HS-27A (cell line): Measurements from ENCODE around the gene PFKM.

Source experiments
- DNase-seq: peaks from one replicate; pipeline ENCODE4 v3.0.0-alpha.2; 2012; ENCODE audit warnings: low read depth, missing footprints

PFKM gene

GRCh38 chr12:48157018-48157888 is 38.1 kb downstream of the PFKM start, which contains the start of gene ASB8:
ASB8 (minus strand) TSS chr12:48157515; CDS start chr12:48153496, 4,019 bp downstream.
- DNase-seq, result peak; percentile 94

- no peak for DNase-seq
Measured at GRCh38 chr12:48157889-48158370, 38.8 kb downstream of the PFKM start.

GRCh38 chr12:48160046-48160445 is 40.9 kb downstream of the PFKM start:
- DNase-seq, result no peak

- no peak for DNase-seq
Measured at GRCh38 chr12:48160807-48161206, 41.6 kb downstream of the PFKM start.

GRCh38 chr12:48163150-48163747 is 44.1 kb downstream of the PFKM start:
- DNase-seq, result no peak

GRCh38 chr12:48164451-48164850 is 45.3 kb downstream of the PFKM start:
- DNase-seq, result no peak

- no peak for DNase-seq
Measured at GRCh38 chr12:48165089-48165981, 46.2 kb downstream of the PFKM start.

GRCh38 chr12:48169011-48169410 is 49.8 kb downstream of the PFKM start:
- no peak for DNase-seq

- DNase-seq, result no peak
Measured at GRCh38 chr12:48175613-48176416, 56.7 kb downstream of the PFKM start.

GRCh38 chr12:48176417-48176751 is 57.2 kb downstream of the PFKM start:
- DNase-seq, result no peak

GRCh38 chr12:48177982-48178381 is 58.8 kb downstream of the PFKM start:
- DNase-seq, result no peak

- DNase-seq, result no peak
Measured at GRCh38 chr12:48179466-48179865, 60.3 kb downstream of the PFKM start.

- DNase-seq, result no peak
Measured at GRCh38 chr12:48180424-48180823, 61.3 kb downstream of the PFKM start.

GRCh38 chr12:48180857-48181495 is 61.8 kb downstream of the PFKM start:
- no peak for DNase-seq

- DNase-seq, result no peak
Measured at GRCh38 chr12:48182631-48183030, 63.5 kb downstream of the PFKM start.

GRCh38 chr12:48183091-48183875 is 64.1 kb downstream of the PFKM start, which contains the start of gene CCDC184:
CCDC184 (plus strand) TSS chr12:48183644; CDS start chr12:48184123, 479 bp downstream.
- DNase-seq, result no peak

GRCh38 chr12:48183876-48184548 is 64.8 kb downstream of the PFKM start:
- no peak for DNase-seq

GRCh38 chr12:48184549-48184922 is 65.4 kb downstream of the PFKM start:
- no peak for DNase-seq

GRCh38 chr12:48185181-48185919 is 66.2 kb downstream of the PFKM start:
- DNase-seq, result no peak
